Activated CD8-positive, alpha-beta T cell treated with anti-CD3 and anti-CD28 coated beads for 36 hours (primary cell): ENCODE data around the gene EIF3CL. TPM values are rescaled to one million over a fixed set of nuclear protein-coding genes. Genes with fewer than 3 reads are reported as not detected.
"Not testable (repeated sequence)": the region's sequence is repeated elsewhere in the genome, so short reads cannot be mapped to it uniquely, and the experiment has no call there.

Experiments
- ATAC-seq: fragments of 200-7000 bp; cut with Tn5 transposase; one replicate; pipeline ENCODE4 v1.10.0; 2021; ENCODE audit warnings: mild to moderate bottlenecking, moderate library complexity
- CTCF ChIA-PET: fragments of 350-600 bp; sonication (Branson Sonifier 250); formaldehyde crosslinking; loops from one replicate; lab custom pipeline; 2021; ENCODE audit warnings: antibody characterized with exemption; lab: Charles Lee
- POLR2A ChIA-PET: fragments of 350-600 bp; sonication (Branson Sonifier 250); formaldehyde crosslinking; loops from one replicate; lab custom pipeline; 2021; ENCODE audit warnings: antibody characterized with exemption; lab: Charles Lee
- DNase-seq: peaks from one replicate; pipeline ENCODE4 v3.0.0-alpha.2; 2020
- H3K27ac Mint-ChIP-seq: one replicate; pipeline ENCODE4 v1.8.0; 2021; ENCODE audit warnings: mild to moderate bottlenecking, mixed read lengths
- H3K27me3 Mint-ChIP-seq: one replicate; pipeline ENCODE4 v1.8.0; 2021; ENCODE audit warnings: mixed read lengths
- H3K36me3 Mint-ChIP-seq: one replicate; pipeline ENCODE4 v1.8.0; 2021; ENCODE audit warnings: low read depth, mixed read lengths
- H3K4me1 Mint-ChIP-seq: one replicate; pipeline ENCODE4 v1.8.0; 2021; ENCODE audit warnings: low read depth, mixed read lengths
- H3K4me3 Mint-ChIP-seq: one replicate; pipeline ENCODE4 v1.8.0; 2021; ENCODE audit warnings: mild to moderate bottlenecking, moderate library complexity, mixed read lengths
- H3K9me3 Mint-ChIP-seq: one replicate; pipeline ENCODE4 v1.8.0; 2021; ENCODE audit warnings: mixed read lengths
- intact Hi-C: fragments of 100-400 bp; cut with micrococcal nuclease; formaldehyde crosslinking; loops from one replicate; pipeline ENCODE4 v1.10.0; 2022
- microRNA-seq: library from miRNA; unstranded; fragments of <30 nt; microRNA quantifications from one replicate; pipeline ENCODE4 v1.2.0, GENCODE V29; 2022; ENCODE audit warnings: borderline microRNAs expressed, borderline replicate concordance
- total RNA-seq, 2 experiments: library from RNA; stranded (reverse); gene quantifications; one replicate each; pipeline ENCODE4 v1.2.3, GENCODE V29; 2021

EIF3CL gene
- total RNA-seq, 2 experiments from 2014 or later = 25.0 to 56.5 TPM

- DNase-seq, ATAC-seq, H3K36me3 Mint-ChIP-seq, CTCF ChIA-PET, POLR2A ChIA-PET, H3K27ac Mint-ChIP-seq, H3K27me3 Mint-ChIP-seq, intact Hi-C loops, H3K9me3 Mint-ChIP-seq, H3K4me1 Mint-ChIP-seq, H3K4me3 Mint-ChIP-seq: not testable (repeated sequence)
These were observed 66.5 kb downstream of the EIF3CL start for GRCh38 chr16:28336940-28337710.

- H3K36me3 Mint-ChIP-seq, H3K4me3 Mint-ChIP-seq, intact Hi-C loops, H3K27ac Mint-ChIP-seq, ATAC-seq, POLR2A ChIA-PET, H3K9me3 Mint-ChIP-seq, CTCF ChIA-PET, H3K27me3 Mint-ChIP-seq, H3K4me1 Mint-ChIP-seq, DNase-seq: not testable (repeated sequence)
These were observed 68.0 kb downstream of the EIF3CL start for GRCh38 chr16:28335678-28336077.

- POLR2A ChIA-PET, DNase-seq, H3K36me3 Mint-ChIP-seq, H3K27ac Mint-ChIP-seq, ATAC-seq, H3K4me3 Mint-ChIP-seq, H3K4me1 Mint-ChIP-seq, H3K9me3 Mint-ChIP-seq, CTCF ChIA-PET, H3K27me3 Mint-ChIP-seq, intact Hi-C loops: not testable (repeated sequence)
These were observed 71.0 kb downstream of the EIF3CL start for GRCh38 chr16:28332632-28333031.

DNA sequence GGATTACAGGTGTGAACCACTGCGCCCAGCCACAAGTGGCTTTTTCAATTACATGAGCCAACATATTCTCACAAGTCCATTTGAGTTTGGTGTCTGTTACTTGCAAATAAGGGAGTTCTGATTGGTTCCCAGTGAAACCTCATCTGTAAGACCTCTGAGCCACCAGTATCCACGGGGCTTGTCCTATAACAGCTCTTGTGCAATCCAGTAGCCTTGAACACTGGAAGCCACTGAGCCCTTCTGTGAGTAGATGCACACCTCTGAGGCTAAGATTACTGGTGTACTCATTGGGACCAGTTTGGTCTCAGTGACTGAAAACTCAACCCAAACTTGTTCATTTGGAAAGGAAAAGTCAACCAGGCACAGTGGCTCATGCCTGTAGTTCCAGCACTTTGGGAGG is 72.7 kb downstream of the EIF3CL start:
- DNase-seq, ATAC-seq, POLR2A ChIA-PET, intact Hi-C loops, H3K9me3 Mint-ChIP-seq, H3K36me3 Mint-ChIP-seq, CTCF ChIA-PET, H3K27me3 Mint-ChIP-seq, H3K27ac Mint-ChIP-seq, H3K4me3 Mint-ChIP-seq, H3K4me1 Mint-ChIP-seq: not testable (repeated sequence)

GRCh38 chr16:28330232-28330631 is 73.4 kb downstream of the EIF3CL start:
- intact Hi-C loops, H3K27me3 Mint-ChIP-seq, H3K4me3 Mint-ChIP-seq, H3K4me1 Mint-ChIP-seq, H3K27ac Mint-ChIP-seq, H3K36me3 Mint-ChIP-seq, CTCF ChIA-PET, H3K9me3 Mint-ChIP-seq, POLR2A ChIA-PET: not testable (repeated sequence)
- ATAC-seq (peak; percentile 75), DNase-seq (peak; percentile 35)

Small RNA genes lying within 50 kb of the gene (microRNA-seq; reads per million reads assigned to microRNA genes)
- not detected for gene MIR6862-1

Other genes starting within 250 kb of the EIF3CL start
- gene XPO6, start 191.9 kb downstream of the EIF3CL start, total RNA-seq = 100 to 1,000 TPM; 250 to 253 TPM
- 10 to 100 TPM; 35.3 to 35.9 TPM for gene SBK1, start 111.3 kb downstream of the EIF3CL start, total RNA-seq
- gene NPIPB6, start 40.3 kb downstream of the EIF3CL start, total RNA-seq = under 1 TPM in 1 of 2 experiments, not detected in 1; 0.52 TPM
- not detected for gene NPIPB7, start 68.5 kb upstream of the EIF3CL start, total RNA-seq
- 10 to 100 TPM; 24.2 to 30.2 TPM for gene CLN3, start 88.2 kb upstream of the EIF3CL start, total RNA-seq
- 1 to 10 TPM; 5.5 TPM for gene APOBR, start 90.8 kb upstream of the EIF3CL start, total RNA-seq
- gene IL27, start 103.0 kb upstream of the EIF3CL start, total RNA-seq = not detected
- not detected for gene NUPR1, start 135.1 kb upstream of the EIF3CL start, total RNA-seq
- gene SGF29, start 150.1 kb upstream of the EIF3CL start, total RNA-seq = 10 to 100 TPM; 25.0 TPM
- 1 to 10 TPM in 1 of 2 experiments, under 1 TPM in 1; 0.81 to 1.0 TPM for gene SULT1A2, start 193.2 kb upstream of the EIF3CL start, total RNA-seq
- 10 to 100 TPM; 15.6 to 17.4 TPM for gene SULT1A1, start 206.2 kb upstream of the EIF3CL start, total RNA-seq
- not detected for gene NPIPB8, start 234.2 kb upstream of the EIF3CL start, total RNA-seq